Measurements from ENCODE around the gene ARFGEF3. TPM values are rescaled to one million over a fixed set of nuclear protein-coding genes. Genes with fewer than 3 reads are reported as not detected.

ARFGEF3 gene
- total and polyA plus RNA-seq, 7 donors, result 1.5 to 5.2 (median 3.5) TPM

- no peak for TF ChIP-seq CTCF (IDR thresholded peaks at IDR 0.05)
- no peak for TF ChIP-seq EP300 (IDR thresholded peaks at IDR 0.05)
- TF ChIP-seq POLR2A (IDR thresholded peaks at IDR 0.05), result no peak
- TF ChIP-seq POLR2AphosphoS5 (IDR thresholded peaks at IDR 0.05), result no peak
- no peak for DNase-seq
- Histone ChIP-seq H3K4me3 (no peak overlapping the region), H3K27me3 (no peaks in the 10 kb centered on the region), H3K36me3 (no peaks in the 10 kb centered on the region), H3K9me3 (no peaks in the 10 kb centered on the region), H3K4me1 (no peaks in the 10 kb centered on the region), H3K27ac (no peak overlapping the region)
- intact Hi-C loops (cut with DNase I), result no loop called here
- WGBS, 2 donors, result 96 to 99% methylated on average over 1 of the region's 1 CpG
Observed at GRCh38 chr6:138271451-138271850, 109.7 kb downstream of the ARFGEF3 start.

GRCh38 chr6:138272533-138273315, 111.0 kb downstream of the ARFGEF3 start:
- no peak for TF ChIP-seq POLR2A (IDR thresholded peaks at IDR 0.05)
- TF ChIP-seq EP300 (IDR thresholded peaks at IDR 0.05), result no peak
- TF ChIP-seq CTCF (IDR thresholded peaks at IDR 0.05), result no peak
- TF ChIP-seq POLR2AphosphoS5 (IDR thresholded peaks at IDR 0.05), result no peak

GRCh38 chr6:138275976-138276375, 114.2 kb downstream of the ARFGEF3 start:
- H3K27ac ChIP-seq, result no peak overlapping the region
- 88 to 94% methylated on average over 3 of the region's 3 CpGs for WGBS, 2 donors
- H3K36me3 ChIP-seq, result no peaks in the 10 kb centered on the region
- H3K4me1 ChIP-seq, result no peaks in the 10 kb centered on the region
- H3K9me3 ChIP-seq, result no peaks in the 10 kb centered on the region
- no peak for TF ChIP-seq CTCF (IDR thresholded peaks at IDR 0.05)
- no peak for TF ChIP-seq POLR2A (IDR thresholded peaks at IDR 0.05)
- no peak for TF ChIP-seq POLR2AphosphoS5 (IDR thresholded peaks at IDR 0.05)
- TF ChIP-seq EP300 (IDR thresholded peaks at IDR 0.05), result no peak
- no peaks in the 10 kb centered on the region for H3K27me3 ChIP-seq
- no peak for DNase-seq
- H3K4me3 ChIP-seq, result no peak overlapping the region
- intact Hi-C loops (cut with DNase I), result loop anchor here (5.0 kb wide), 1 partner anchor 159 kb away; no protein-coding TSS in a partner anchor

More at GRCh38 chr6:138272533-138273315, 111.0 kb downstream of the ARFGEF3 start:
- 89 to 90% methylated on average over 8 of the region's 8 CpGs for WGBS, 2 donors
- H3K4me3 ChIP-seq, result no peak overlapping the region
- H3K9me3 ChIP-seq, result no peaks in the 10 kb centered on the region
- H3K36me3 ChIP-seq, result no peaks in the 10 kb centered on the region
- H3K27me3 ChIP-seq, result no peaks in the 10 kb centered on the region
- no peak for DNase-seq
- no peaks in the 10 kb centered on the region for H3K4me1 ChIP-seq
- intact Hi-C loops (cut with DNase I), result no loop called here
- no peak overlapping the region for H3K27ac ChIP-seq

GRCh38 chr6:138277835-138278234, 116.1 kb downstream of the ARFGEF3 start:
- Histone ChIP-seq H3K4me1 (no peaks in the 10 kb centered on the region), H3K36me3 (no peaks in the 10 kb centered on the region), H3K9me3 (no peaks in the 10 kb centered on the region), H3K27me3 (no peaks in the 10 kb centered on the region), H3K27ac (no peak overlapping the region), H3K4me3 (no peak overlapping the region)
- no peak for DNase-seq
- 93 to 96% methylated on average over 4 of the region's 4 CpGs for WGBS, 2 donors
- TF ChIP-seq CTCF (IDR thresholded peaks at IDR 0.05) (no peak), EP300 (IDR thresholded peaks at IDR 0.05) (no peak), POLR2A (IDR thresholded peaks at IDR 0.05) (no peak), POLR2AphosphoS5 (IDR thresholded peaks at IDR 0.05) (no peak)
- intact Hi-C loops (cut with DNase I), result loop anchor here (5.0 kb wide), 1 partner anchor 161 kb away; no protein-coding TSS in a partner anchor
